Measurements from ENCODE around the gene CCDC47.

DNA sequence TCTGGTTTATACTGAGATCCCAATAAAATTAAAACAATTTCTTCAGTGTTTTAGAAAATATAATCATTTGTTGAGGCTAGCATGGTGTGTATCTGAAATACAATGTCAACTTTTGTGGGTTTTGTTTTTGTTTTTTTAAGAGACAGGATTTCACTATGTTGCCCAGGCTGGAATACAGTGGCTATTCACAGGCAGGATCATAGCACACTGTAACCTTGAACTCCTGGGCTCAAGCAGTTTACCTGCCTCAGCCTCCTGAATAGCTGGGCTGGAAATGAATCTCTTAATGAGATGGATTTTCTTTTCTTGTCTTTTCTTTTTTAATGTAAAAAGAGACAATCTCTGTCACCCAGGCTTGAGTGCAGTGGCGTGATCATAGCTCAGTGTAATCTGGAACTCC is 12.7 kb upstream of the CCDC47 start:
- TF ChIP-seq, protein P1, sequence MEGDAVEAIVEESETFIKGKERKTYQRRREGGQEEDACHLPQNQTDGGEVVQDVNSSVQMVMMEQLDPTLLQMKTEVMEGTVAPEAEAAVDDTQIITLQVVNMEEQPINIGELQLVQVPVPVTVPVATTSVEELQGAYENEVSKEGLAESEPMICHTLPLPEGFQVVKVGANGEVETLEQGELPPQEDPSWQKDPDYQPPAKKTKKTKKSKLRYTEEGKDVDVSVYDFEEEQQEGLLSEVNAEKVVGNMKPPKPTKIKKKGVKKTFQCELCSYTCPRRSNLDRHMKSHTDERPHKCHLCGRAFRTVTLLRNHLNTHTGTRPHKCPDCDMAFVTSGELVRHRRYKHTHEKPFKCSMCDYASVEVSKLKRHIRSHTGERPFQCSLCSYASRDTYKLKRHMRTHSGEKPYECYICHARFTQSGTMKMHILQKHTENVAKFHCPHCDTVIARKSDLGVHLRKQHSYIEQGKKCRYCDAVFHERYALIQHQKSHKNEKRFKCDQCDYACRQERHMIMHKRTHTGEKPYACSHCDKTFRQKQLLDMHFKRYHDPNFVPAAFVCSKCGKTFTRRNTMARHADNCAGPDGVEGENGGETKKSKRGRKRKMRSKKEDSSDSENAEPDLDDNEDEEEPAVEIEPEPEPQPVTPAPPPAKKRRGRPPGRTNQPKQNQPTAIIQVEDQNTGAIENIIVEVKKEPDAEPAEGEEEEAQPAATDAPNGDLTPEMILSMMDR (conservative IDR thresholded peaks at IDR 0.05), result no peak
- no peak for TF ChIP-seq EZH2 (IDR thresholded peaks at IDR 0.05; ENCODE audit: low read depth)
